Activated CD8-positive, alpha-beta T cell treated with anti-CD3 and anti-CD28 coated beads for 36 hours (primary cell): ENCODE data around the gene TFIP11. TPM values are rescaled to one million over a fixed set of nuclear protein-coding genes. Genes with fewer than 3 reads are reported as not detected.

Source experiments
- ATAC-seq: fragments of 200-7000 bp; cut with Tn5 transposase; one replicate; pipeline ENCODE4 v1.10.0; 2021; ENCODE audit warnings: mild to moderate bottlenecking, moderate library complexity
- CTCF ChIA-PET: fragments of 350-600 bp; sonication (Branson Sonifier 250); formaldehyde crosslinking; loops from one replicate; lab custom pipeline; 2021; ENCODE audit warnings: antibody characterized with exemption; lab: Charles Lee
- POLR2A ChIA-PET: fragments of 350-600 bp; sonication (Branson Sonifier 250); formaldehyde crosslinking; loops from one replicate; lab custom pipeline; 2021; ENCODE audit warnings: antibody characterized with exemption; lab: Charles Lee
- DNase-seq: peaks from one replicate; pipeline ENCODE4 v3.0.0-alpha.2; 2020
- H3K27ac Mint-ChIP-seq: one replicate; pipeline ENCODE4 v1.8.0; 2021; ENCODE audit warnings: mild to moderate bottlenecking, mixed read lengths
- H3K27me3 Mint-ChIP-seq: one replicate; pipeline ENCODE4 v1.8.0; 2021; ENCODE audit warnings: mixed read lengths
- H3K36me3 Mint-ChIP-seq: one replicate; pipeline ENCODE4 v1.8.0; 2021; ENCODE audit warnings: low read depth, mixed read lengths
- H3K4me1 Mint-ChIP-seq: one replicate; pipeline ENCODE4 v1.8.0; 2021; ENCODE audit warnings: low read depth, mixed read lengths
- H3K4me3 Mint-ChIP-seq: one replicate; pipeline ENCODE4 v1.8.0; 2021; ENCODE audit warnings: mild to moderate bottlenecking, moderate library complexity, mixed read lengths
- H3K9me3 Mint-ChIP-seq: one replicate; pipeline ENCODE4 v1.8.0; 2021; ENCODE audit warnings: mixed read lengths
- intact Hi-C: fragments of 100-400 bp; cut with micrococcal nuclease; formaldehyde crosslinking; loops from one replicate; pipeline ENCODE4 v1.10.0; 2022
- total RNA-seq, 2 experiments: library from RNA; stranded (reverse); gene quantifications; one replicate each; pipeline ENCODE4 v1.2.3, GENCODE V29; 2021
- TF ChIP-seq, protein P1 (sequence below): fragments of 200-600 bp; IDR thresholded peaks from one replicate; pipeline ENCODE4 v1.8.0; 2022; ENCODE audit warnings: antibody characterized with exemption, mild to moderate bottlenecking

TFIP11 gene
- total RNA-seq, 2 experiments from 2014 or later: 37.4 to 37.8 TPM

DNA sequence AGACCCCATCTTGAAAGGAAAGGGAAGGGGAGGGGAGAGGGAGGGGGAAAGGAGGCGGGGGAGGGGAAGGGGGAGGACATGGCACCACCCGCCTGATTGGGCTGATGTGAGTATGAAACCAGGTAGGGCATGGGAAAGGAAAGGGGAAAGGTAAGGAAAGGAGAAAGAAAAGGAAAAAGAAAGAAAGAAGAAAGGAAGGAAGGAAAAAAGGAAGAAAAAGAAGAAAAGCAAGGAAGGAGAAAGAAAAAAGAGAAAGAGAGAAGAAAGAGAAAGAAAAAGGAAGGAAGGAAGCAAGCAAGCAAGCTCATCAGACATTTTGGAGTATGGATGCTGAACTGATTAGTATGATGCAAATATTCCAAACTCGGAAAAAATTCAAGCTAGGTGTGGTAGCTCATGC, 36.0 kb upstream of the TFIP11 start:
- ATAC-seq: no peak
- TF ChIP-seq, protein P1, sequence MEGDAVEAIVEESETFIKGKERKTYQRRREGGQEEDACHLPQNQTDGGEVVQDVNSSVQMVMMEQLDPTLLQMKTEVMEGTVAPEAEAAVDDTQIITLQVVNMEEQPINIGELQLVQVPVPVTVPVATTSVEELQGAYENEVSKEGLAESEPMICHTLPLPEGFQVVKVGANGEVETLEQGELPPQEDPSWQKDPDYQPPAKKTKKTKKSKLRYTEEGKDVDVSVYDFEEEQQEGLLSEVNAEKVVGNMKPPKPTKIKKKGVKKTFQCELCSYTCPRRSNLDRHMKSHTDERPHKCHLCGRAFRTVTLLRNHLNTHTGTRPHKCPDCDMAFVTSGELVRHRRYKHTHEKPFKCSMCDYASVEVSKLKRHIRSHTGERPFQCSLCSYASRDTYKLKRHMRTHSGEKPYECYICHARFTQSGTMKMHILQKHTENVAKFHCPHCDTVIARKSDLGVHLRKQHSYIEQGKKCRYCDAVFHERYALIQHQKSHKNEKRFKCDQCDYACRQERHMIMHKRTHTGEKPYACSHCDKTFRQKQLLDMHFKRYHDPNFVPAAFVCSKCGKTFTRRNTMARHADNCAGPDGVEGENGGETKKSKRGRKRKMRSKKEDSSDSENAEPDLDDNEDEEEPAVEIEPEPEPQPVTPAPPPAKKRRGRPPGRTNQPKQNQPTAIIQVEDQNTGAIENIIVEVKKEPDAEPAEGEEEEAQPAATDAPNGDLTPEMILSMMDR: no peak
- no peaks in the 10 kb centered on the region for H3K27me3 Mint-ChIP-seq
- H3K36me3 Mint-ChIP-seq: peaks cover 33% of the 10 kb centered on the region
- DNase-seq: no peak
- H3K4me3 Mint-ChIP-seq: no peak overlapping the region
- H3K4me1 Mint-ChIP-seq: peaks cover 47% of the 10 kb centered on the region
- H3K27ac Mint-ChIP-seq: no peak overlapping the region
- H3K9me3 Mint-ChIP-seq: peaks cover 4% of the 10 kb centered on the region
- CTCF ChIA-PET: interaction anchor here (1.0 to 1.3 kb wide), 3 partner anchors 45 to 118 kb away, joined by 3 read pairs; no protein-coding TSS in a partner anchor
- intact Hi-C loops: no loop called here
- POLR2A ChIA-PET: interaction anchor here (1.2 to 2.2 kb wide), 3 partner anchors 11 to 35 kb away, joined by 3 to 6 read pairs (median 4); partner anchors contain the start of gene TFIP11

DNA sequence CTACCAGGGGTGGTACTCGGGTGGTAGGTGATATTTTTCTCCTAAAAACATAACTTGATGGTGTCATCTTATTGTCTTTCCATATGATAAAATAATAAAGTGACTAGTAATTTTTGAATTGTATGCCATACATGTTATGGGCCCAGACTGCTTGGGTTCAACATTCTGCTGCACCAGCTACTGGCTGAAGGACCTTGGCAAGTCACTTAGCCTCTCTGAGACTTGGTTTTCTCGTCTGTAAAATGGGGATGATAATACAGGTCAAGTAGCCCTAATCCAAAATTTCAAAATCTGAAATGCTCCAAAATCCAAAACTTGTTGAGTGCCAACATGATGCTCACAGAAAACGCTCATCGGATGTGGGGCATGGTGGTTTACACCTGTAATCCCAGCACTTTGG, 35.6 kb upstream of the TFIP11 start:
- peaks cover 47% of the 10 kb centered on the region for H3K4me1 Mint-ChIP-seq
- peak overlapping the region; percentile 76 for H3K27ac Mint-ChIP-seq
- intact Hi-C loops: no loop called here
- CTCF ChIA-PET: interaction anchor here (1.2 to 1.3 kb wide), 3 partner anchors 44 to 118 kb away, joined by 3 read pairs; no protein-coding TSS in a partner anchor
- peaks cover 4% of the 10 kb centered on the region for H3K9me3 Mint-ChIP-seq
- ATAC-seq: no peak
- TF ChIP-seq, protein P1: no peak
- H3K27me3 Mint-ChIP-seq: no peaks in the 10 kb centered on the region
- POLR2A ChIA-PET: interaction anchor here (0.8 to 1.6 kb wide), 5 partner anchors 12 to 33 kb away, joined by 3 to 4 read pairs (median 3); no protein-coding TSS in a partner anchor
- peaks cover 33% of the 10 kb centered on the region for H3K36me3 Mint-ChIP-seq
- no peak for DNase-seq
- H3K4me3 Mint-ChIP-seq: no peak overlapping the region

GRCh38 chr22:26547426-26547825, 35.2 kb upstream of the TFIP11 start:
- Mint-ChIP-seq H3K9me3 (peaks cover 4% of the 10 kb centered on the region), H3K4me3 (no peak overlapping the region), H3K27me3 (no peaks in the 10 kb centered on the region), H3K36me3 (peaks cover 36% of the 10 kb centered on the region), H3K27ac (peak overlapping the region; percentile 76), H3K4me1 (peaks cover 51% of the 10 kb centered on the region)
- ATAC-seq: peak; percentile 83
- intact Hi-C loops: no loop called here
- DNase-seq: peak; percentile 69
- TF ChIP-seq, protein P1: no peak
- CTCF ChIA-PET: interaction anchor here (1.2 to 1.9 kb wide), 3 partner anchors 10 to 119 kb away, joined by 3 to 7 read pairs (median 3); no protein-coding TSS in a partner anchor
- POLR2A ChIA-PET: interaction anchor here (0.8 to 1.6 kb wide), 5 partner anchors 11 to 33 kb away, joined by 3 to 4 read pairs (median 3); no protein-coding TSS in a partner anchor

GRCh38 chr22:26546282-26546681, 34.0 kb upstream of the TFIP11 start:
- Mint-ChIP-seq H3K4me3 (no peak overlapping the region), H3K36me3 (peaks cover 38% of the 10 kb centered on the region), H3K27me3 (no peaks in the 10 kb centered on the region), H3K4me1 (peaks cover 50% of the 10 kb centered on the region), H3K9me3 (peaks cover 4% of the 10 kb centered on the region), H3K27ac (peak overlapping the region; percentile 76)
- intact Hi-C loops: no loop called here
- TF ChIP-seq, protein P1: no peak
- CTCF ChIA-PET: interaction anchor here (1.1 to 1.9 kb wide), 2 partner anchors 9 to 43 kb away, joined by 3 to 7 read pairs; no protein-coding TSS in a partner anchor
- POLR2A ChIA-PET: interaction anchor here (0.5 to 0.8 kb wide), 3 partner anchors 9 to 142 kb away, joined by 3 read pairs; no protein-coding TSS in a partner anchor
- DNase-seq: no peak
- ATAC-seq: no peak

- Mint-ChIP-seq H3K4me1 (peaks cover 50% of the 10 kb centered on the region), H3K27me3 (no peaks in the 10 kb centered on the region), H3K36me3 (peaks cover 38% of the 10 kb centered on the region), H3K4me3 (no peak overlapping the region), H3K9me3 (peaks cover 4% of the 10 kb centered on the region), H3K27ac (peak overlapping the region; percentile 57)
- ChIA-PET CTCF (interaction anchor here (1.1 to 1.9 kb wide), 2 partner anchors 9 to 43 kb away, joined by 3 to 7 read pairs; no protein-coding TSS in a partner anchor), POLR2A (interaction anchor here (0.5 to 0.8 kb wide), 2 partner anchors 8 to 143 kb away, joined by 3 read pairs; no protein-coding TSS in a partner anchor)
- no peak for DNase-seq
- ATAC-seq: no peak
- TF ChIP-seq, protein P1: no peak
- intact Hi-C loops: no loop called here
Observed at GRCh38 chr22:26545827-26546226, 33.6 kb upstream of the TFIP11 start.
